OCI-LY1 (cell line): Measurements from ENCODE around the gene UVSSA.

ENCODE experiments used
- H2AFZ ChIP-seq: fragments of 200-600 bp; sonication (generic), shearing (Covaris generic); 2 replicates; pipeline ENCODE4 v1.6.0; 2014; ENCODE audit warnings: antibody characterized with exemption, mild to moderate bottlenecking, low read length
- H3F3A ChIP-seq: fragments of 200-600 bp; sonication (generic), shearing (Covaris generic); 2 replicates; pipeline ENCODE4 v1.6.0; 2014; ENCODE audit warnings: mild to moderate bottlenecking, antibody characterized with exemption, low read length, moderate library complexity; ENCODE audit not compliant: insufficient read depth
- H3K27ac ChIP-seq: fragments of 200-600 bp; sonication (generic); 2 replicates; pipeline ENCODE4 v1.5.1; 2014; ENCODE audit warnings: low read length, mixed run types, mild to moderate bottlenecking, low read depth; ENCODE audit not compliant: poor library complexity, severe bottlenecking
- H3K27me3 ChIP-seq: fragments of 200-600 bp; sonication (generic); 2 replicates; pipeline ENCODE4 v1.6.0; 2014; ENCODE audit warnings: antibody characterized with exemption, mild to moderate bottlenecking, low read length, moderate library complexity; ENCODE audit not compliant: insufficient read depth
- H3K36me3 ChIP-seq: fragments of 200-600 bp; sonication (generic); 2 replicates; pipeline ENCODE4 v1.6.1; 2014; ENCODE audit warnings: mild to moderate bottlenecking, antibody characterized with exemption, low read length, moderate library complexity, mixed read lengths; ENCODE audit not compliant: insufficient read depth
- H3K4me1 ChIP-seq: fragments of 200-600 bp; sonication (generic); 2 replicates; pipeline ENCODE4 v1.5.1; 2014; ENCODE audit warnings: mild to moderate bottlenecking, low read length, moderate library complexity; ENCODE audit not compliant: insufficient read depth, severe bottlenecking
- H3K4me2 ChIP-seq: fragments of 200-600 bp; sonication (generic), shearing (Covaris generic); 2 replicates; pipeline ENCODE4 v1.6.1; 2014; ENCODE audit warnings: low read length
- H3K4me3 ChIP-seq: fragments of 200-600 bp; sonication (generic); 2 replicates; pipeline ENCODE4 v1.5.1; 2014; ENCODE audit warnings: low read length, low read depth, mild to moderate bottlenecking, mixed read lengths; ENCODE audit not compliant: poor library complexity, severe bottlenecking
- H3K79me2 ChIP-seq: fragments of 200-600 bp; shearing (Covaris generic); 2 replicates; pipeline ENCODE4 v1.6.1; 2016; ENCODE audit warnings: mixed run types, low read length, mixed read lengths; ENCODE audit not compliant: insufficient read depth
- H3K9ac ChIP-seq: fragments of 200-600 bp; sonication (generic), shearing (Covaris generic); 2 replicates; pipeline ENCODE4 v1.6.1; 2014; ENCODE audit warnings: mild to moderate bottlenecking, low read length, mixed read lengths
- H3K9me2 ChIP-seq: fragments of 200-600 bp; sonication (generic), shearing (Covaris generic); 2 replicates; pipeline ENCODE4 v1.6.1; 2014; ENCODE audit warnings: low read depth, mild to moderate bottlenecking, low read length, mixed read lengths
- H3K9me3 ChIP-seq: fragments of 200-600 bp; shearing (Covaris generic); 2 replicates; pipeline ENCODE4 v1.6.1; 2014; ENCODE audit warnings: low read length, mixed read lengths
- H4K20me1 ChIP-seq: fragments of 200-600 bp; sonication (generic), shearing (Covaris generic); 2 replicates; pipeline ENCODE4 v1.6.0; 2016; ENCODE audit warnings: mild to moderate bottlenecking, low read length; ENCODE audit not compliant: insufficient read depth
- CTCF ChIP-seq: fragments of 200-600 bp; sonication (generic), shearing (Covaris generic); IDR thresholded peaks from 2 replicates; pipeline ENCODE4 v1.5.1; 2017; ENCODE audit warnings: mild to moderate bottlenecking, antibody characterized with exemption, low read length, moderate library complexity, mixed read lengths
- EZH2 ChIP-seq: fragments of 200-600 bp; sonication (generic), shearing (Covaris generic); IDR thresholded peaks from 2 replicates; pipeline ENCODE4 v1.8.0; 2017; ENCODE audit warnings: borderline replicate concordance, mixed run types, mild to moderate bottlenecking, antibody characterized with exemption, low read length, moderate library complexity, mixed read lengths

Gene UVSSA

GRCh38 chr4:1346781-1347409 is at the start of gene UVSSA:
TSS of gene UVSSA (plus strand) at chr4:1347208. CDS start at chr4:1348092, 884 bp downstream.
- H3K79me2 ChIP-seq = no peaks in the 10 kb centered on the region
- no peaks in the 10 kb centered on the region for H3K9me3 ChIP-seq
- peak within 1 kb of the TSS; percentile 30 for H3K27ac ChIP-seq
- no peaks in the 10 kb centered on the region for H3F3A ChIP-seq
- H3K9me2 ChIP-seq = no peaks in the 10 kb centered on the region
- H2AFZ ChIP-seq = no peak within 1 kb of the TSS
- no peaks in the 10 kb centered on the region for H3K27me3 ChIP-seq
- TF ChIP-seq EZH2 (no peak), CTCF (no peak)
- H3K9ac ChIP-seq = peak within 1 kb of the TSS; percentile 90
- H3K36me3 ChIP-seq = no peaks in the 10 kb centered on the region; the same call in 1 of the 2 replicates
- H3K4me1 ChIP-seq = peaks cover 23% of the 10 kb centered on the region
- no peaks in the 10 kb centered on the region for H4K20me1 ChIP-seq
- peak within 1 kb of the TSS; percentile 92 for H3K4me2 ChIP-seq
- peak within 1 kb of the TSS; percentile 88 for H3K4me3 ChIP-seq

DNA sequence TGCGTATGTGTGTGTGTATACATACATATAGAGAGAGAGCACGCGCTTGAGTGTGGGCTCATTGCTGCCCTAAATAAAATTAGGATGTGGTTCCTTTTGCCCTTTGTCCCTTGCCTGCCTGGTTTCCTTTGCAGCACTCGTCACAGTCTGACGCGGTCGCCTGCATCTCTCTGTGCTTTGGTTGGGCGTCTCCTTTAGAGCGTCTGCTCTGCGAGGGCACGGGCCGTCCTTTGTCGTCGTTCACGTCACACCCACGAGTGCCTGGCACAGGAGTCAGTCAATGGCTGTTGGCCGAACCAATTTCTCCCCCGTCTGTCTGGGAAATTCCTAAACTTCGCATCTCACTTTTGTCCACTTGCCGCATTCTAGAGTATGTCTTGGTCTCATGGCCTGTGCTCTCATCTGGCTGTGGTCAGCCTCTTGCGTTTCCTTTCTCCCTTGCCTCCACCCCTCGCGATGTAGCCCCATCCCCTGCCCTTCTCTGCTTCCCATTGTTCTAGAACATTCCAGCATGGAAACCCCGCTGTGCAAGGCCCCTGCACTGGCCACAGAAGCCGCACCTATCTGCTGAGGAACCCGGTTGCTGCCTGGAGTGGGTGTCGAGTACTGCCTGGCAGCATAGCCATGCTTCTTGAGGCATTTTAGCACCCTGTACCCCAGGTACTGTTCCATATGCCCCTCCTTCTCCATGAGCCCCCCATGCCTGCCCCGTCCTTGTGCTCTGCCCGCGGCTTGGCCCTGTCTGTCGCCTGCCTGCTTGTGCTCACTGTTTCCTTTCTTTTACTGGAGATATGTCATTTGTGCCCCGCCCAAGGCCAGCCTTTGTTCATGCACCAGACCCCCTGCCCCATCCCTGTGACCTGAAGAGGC is 49.3 kb upstream of the UVSSA start:
- Histone ChIP-seq H3K27me3 (no peaks in the 10 kb centered on the region), H2AFZ (no peak overlapping the region), H3K9ac (no peak overlapping the region), H3F3A (no peaks in the 10 kb centered on the region), H3K4me3 (no peak overlapping the region), H3K4me2 (no peak overlapping the region), H3K4me1 (peaks cover 23% of the 10 kb centered on the region), H3K36me3 (peaks cover 5% of the 10 kb centered on the region; the same call in 1 of the 2 replicates), H3K27ac (no peak overlapping the region), H3K9me3 (no peaks in the 10 kb centered on the region), H4K20me1 (no peaks in the 10 kb centered on the region), H3K9me2 (no peaks in the 10 kb centered on the region), H3K79me2 (peaks cover 9% of the 10 kb centered on the region)
- TF ChIP-seq CTCF (no peak), EZH2 (no peak)

DNA sequence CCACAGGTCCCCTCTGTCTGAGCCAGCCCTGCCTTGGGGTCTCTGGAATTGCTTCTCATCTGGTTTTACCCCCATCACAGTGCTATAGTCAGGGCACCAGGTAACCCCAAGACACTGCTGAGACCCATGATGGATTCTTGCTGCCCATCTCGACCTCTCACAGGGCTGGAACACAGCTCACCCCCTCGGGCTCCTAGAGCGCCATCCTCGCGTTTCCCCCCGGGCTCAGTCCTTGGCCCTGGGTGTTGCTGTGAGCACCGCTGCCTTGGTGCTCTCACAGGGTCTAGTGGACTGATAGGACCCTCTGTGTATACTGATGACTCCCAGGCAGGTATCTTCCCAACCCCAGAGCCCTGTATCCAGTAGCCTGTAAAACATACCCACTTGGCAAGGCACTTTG is 48.5 kb upstream of the UVSSA start:
- H3K79me2 ChIP-seq = peaks cover 9% of the 10 kb centered on the region
- peaks cover 18% of the 10 kb centered on the region for H3K4me1 ChIP-seq
- no peaks in the 10 kb centered on the region for H4K20me1 ChIP-seq

More for the DNA sequence above, 48.5 kb upstream of the UVSSA start:
- Histone ChIP-seq H3F3A (no peaks in the 10 kb centered on the region), H3K4me3 (no peak overlapping the region), H2AFZ (no peak overlapping the region), H3K36me3 (peaks cover 5% of the 10 kb centered on the region; the same call in 1 of the 2 replicates), H3K4me2 (no peak overlapping the region), H3K9me3 (no peaks in the 10 kb centered on the region), H3K27ac (no peak overlapping the region), H3K9me2 (no peaks in the 10 kb centered on the region), H3K27me3 (no peaks in the 10 kb centered on the region), H3K9ac (no peak overlapping the region)
- no peak for TF ChIP-seq EZH2
- TF ChIP-seq CTCF = no peak
